ENCODE results near the gene TBC1D1. TPM values are rescaled to one million over a fixed set of nuclear protein-coding genes. Genes with fewer than 3 reads are reported as not detected.

TBC1D1 gene
- total RNA-seq, 1 experiment from 2014 or later, result 56.0 TPM

DNA sequence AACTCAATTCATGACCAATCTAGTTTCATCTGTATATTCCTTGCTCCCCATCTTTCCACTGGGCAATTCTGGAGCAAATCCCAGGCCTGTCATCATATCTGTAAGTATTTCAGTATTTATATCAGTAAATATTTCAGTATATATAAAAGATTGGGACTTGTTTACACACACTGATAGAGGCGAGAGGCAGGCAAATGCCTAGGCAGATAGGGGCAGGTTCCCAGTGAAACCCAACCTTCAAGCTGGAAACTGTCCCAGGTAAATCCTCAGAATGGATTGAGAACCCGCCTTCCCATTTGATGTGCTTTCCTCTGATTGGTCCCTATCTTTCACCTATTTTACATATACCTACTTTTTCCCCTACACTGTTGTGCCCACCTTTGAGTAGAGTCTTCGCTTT is 23.8 kb upstream of the TBC1D1 start:
- H3K36me3 ChIP-seq (ENCODE audit: control insufficient read depth, insufficient read depth, low read length), result no peaks in the 10 kb centered on the region
- ChIA-PET POLR2A (no interaction called here), CTCF (no interaction called here)
- DNase-seq (ENCODE audit: low read depth, low spot score) (no peak), ATAC-seq (no peak)
- in situ Hi-C loops (cut with HindIII; ENCODE audit: low pct_unique_long_range_greater_than_20kb, low sequenced_read_pairs) (no loop called here), intact Hi-C loops (cut with micrococcal nuclease; ENCODE audit: unreplicated experiment) (no loop called here)
- H3K27ac ChIP-seq (ENCODE audit: low read length), result no peak overlapping the region
- no peaks in the 10 kb centered on the region for H3K27me3 ChIP-seq (ENCODE audit: control insufficient read depth, insufficient read depth, low read length)
- H3K9me3 ChIP-seq (ENCODE audit: control insufficient read depth, insufficient read depth, low read depth, low read length), result no peaks in the 10 kb centered on the region
- H3K4me1 ChIP-seq (ENCODE audit: control insufficient read depth, insufficient read depth, low read length), result no peaks in the 10 kb centered on the region
- no peak overlapping the region for H3K4me3 ChIP-seq (ENCODE audit: low read depth in 2 of 2, low read length in 2 of 2)
- BruUV-seq (replicated peaks), result no TSS peak
- TF ChIP-seq, protein P1, sequence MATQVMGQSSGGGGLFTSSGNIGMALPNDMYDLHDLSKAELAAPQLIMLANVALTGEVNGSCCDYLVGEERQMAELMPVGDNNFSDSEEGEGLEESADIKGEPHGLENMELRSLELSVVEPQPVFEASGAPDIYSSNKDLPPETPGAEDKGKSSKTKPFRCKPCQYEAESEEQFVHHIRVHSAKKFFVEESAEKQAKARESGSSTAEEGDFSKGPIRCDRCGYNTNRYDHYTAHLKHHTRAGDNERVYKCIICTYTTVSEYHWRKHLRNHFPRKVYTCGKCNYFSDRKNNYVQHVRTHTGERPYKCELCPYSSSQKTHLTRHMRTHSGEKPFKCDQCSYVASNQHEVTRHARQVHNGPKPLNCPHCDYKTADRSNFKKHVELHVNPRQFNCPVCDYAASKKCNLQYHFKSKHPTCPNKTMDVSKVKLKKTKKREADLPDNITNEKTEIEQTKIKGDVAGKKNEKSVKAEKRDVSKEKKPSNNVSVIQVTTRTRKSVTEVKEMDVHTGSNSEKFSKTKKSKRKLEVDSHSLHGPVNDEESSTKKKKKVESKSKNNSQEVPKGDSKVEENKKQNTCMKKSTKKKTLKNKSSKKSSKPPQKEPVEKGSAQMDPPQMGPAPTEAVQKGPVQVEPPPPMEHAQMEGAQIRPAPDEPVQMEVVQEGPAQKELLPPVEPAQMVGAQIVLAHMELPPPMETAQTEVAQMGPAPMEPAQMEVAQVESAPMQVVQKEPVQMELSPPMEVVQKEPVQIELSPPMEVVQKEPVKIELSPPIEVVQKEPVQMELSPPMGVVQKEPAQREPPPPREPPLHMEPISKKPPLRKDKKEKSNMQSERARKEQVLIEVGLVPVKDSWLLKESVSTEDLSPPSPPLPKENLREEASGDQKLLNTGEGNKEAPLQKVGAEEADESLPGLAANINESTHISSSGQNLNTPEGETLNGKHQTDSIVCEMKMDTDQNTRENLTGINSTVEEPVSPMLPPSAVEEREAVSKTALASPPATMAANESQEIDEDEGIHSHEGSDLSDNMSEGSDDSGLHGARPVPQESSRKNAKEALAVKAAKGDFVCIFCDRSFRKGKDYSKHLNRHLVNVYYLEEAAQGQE (IDR thresholded peaks at IDR 0.05; ENCODE audit: insufficient read depth in 1 of 2, low read depth in 2 of 2, low read length in 1 of 2), result no peak
- TF ChIP-seq SIN3A (IDR thresholded peaks at IDR 0.05; ENCODE audit: borderline replicate concordance, insufficient read depth, low read depth, low read length) (no peak), POLR2AphosphoS5 (IDR thresholded peaks at IDR 0.05; ENCODE audit: low read depth, low read length) (no peak), TCF7L2 (IDR thresholded peaks at IDR 0.05; ENCODE audit: low read depth, low read length) (no peak)
- TF ChIP-seq, protein P2, sequence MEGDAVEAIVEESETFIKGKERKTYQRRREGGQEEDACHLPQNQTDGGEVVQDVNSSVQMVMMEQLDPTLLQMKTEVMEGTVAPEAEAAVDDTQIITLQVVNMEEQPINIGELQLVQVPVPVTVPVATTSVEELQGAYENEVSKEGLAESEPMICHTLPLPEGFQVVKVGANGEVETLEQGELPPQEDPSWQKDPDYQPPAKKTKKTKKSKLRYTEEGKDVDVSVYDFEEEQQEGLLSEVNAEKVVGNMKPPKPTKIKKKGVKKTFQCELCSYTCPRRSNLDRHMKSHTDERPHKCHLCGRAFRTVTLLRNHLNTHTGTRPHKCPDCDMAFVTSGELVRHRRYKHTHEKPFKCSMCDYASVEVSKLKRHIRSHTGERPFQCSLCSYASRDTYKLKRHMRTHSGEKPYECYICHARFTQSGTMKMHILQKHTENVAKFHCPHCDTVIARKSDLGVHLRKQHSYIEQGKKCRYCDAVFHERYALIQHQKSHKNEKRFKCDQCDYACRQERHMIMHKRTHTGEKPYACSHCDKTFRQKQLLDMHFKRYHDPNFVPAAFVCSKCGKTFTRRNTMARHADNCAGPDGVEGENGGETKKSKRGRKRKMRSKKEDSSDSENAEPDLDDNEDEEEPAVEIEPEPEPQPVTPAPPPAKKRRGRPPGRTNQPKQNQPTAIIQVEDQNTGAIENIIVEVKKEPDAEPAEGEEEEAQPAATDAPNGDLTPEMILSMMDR (IDR thresholded peaks at IDR 0.05), result no peak

DNA sequence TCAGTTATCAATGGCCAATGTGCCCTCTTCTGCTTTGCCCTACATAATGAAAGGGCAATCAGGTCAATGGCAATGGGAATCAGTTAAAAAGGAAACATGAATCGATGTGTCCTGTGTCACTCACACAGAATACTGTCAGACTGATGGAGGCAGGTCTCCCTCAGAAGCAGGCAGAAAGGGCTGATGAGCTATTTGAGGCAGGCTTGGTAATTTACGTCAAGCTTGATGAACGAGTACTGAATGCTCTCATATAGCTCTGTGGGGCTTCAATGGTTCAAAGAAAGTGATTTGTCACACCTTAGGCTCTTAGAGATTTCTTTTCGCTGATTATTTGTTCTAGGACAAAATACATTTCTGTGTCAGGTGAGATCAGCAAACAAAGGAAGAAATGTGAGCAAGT is 22.6 kb upstream of the TBC1D1 start:
- in situ Hi-C loops (cut with HindIII; ENCODE audit: low pct_unique_long_range_greater_than_20kb, low sequenced_read_pairs), result no loop called here
- ATAC-seq, result no peak
- H3K4me1 ChIP-seq (ENCODE audit: control insufficient read depth, insufficient read depth, low read length), result no peaks in the 10 kb centered on the region
- POLR2A ChIA-PET, result no interaction called here
- no peaks in the 10 kb centered on the region for H3K27me3 ChIP-seq (ENCODE audit: control insufficient read depth, insufficient read depth, low read length)
- H3K27ac ChIP-seq (ENCODE audit: low read length), result no peak overlapping the region
- no peak for DNase-seq (ENCODE audit: low read depth, low spot score)
- H3K36me3 ChIP-seq (ENCODE audit: control insufficient read depth, insufficient read depth, low read length), result no peaks in the 10 kb centered on the region
- H3K9me3 ChIP-seq (ENCODE audit: control insufficient read depth, insufficient read depth, low read depth, low read length), result no peaks in the 10 kb centered on the region
- no TSS peak for BruUV-seq (replicated peaks)
- intact Hi-C loops (cut with micrococcal nuclease; ENCODE audit: unreplicated experiment), result no loop called here
- CTCF ChIA-PET, result no interaction called here
- no peak overlapping the region for H3K4me3 ChIP-seq (ENCODE audit: low read depth in 2 of 2, low read length in 2 of 2)
- TF ChIP-seq TCF7L2 (IDR thresholded peaks at IDR 0.05; ENCODE audit: low read depth, low read length), result no peak
- TF ChIP-seq, protein P2 (IDR thresholded peaks at IDR 0.05), result no peak
- TF ChIP-seq, protein P1 (IDR thresholded peaks at IDR 0.05; ENCODE audit: insufficient read depth in 1 of 2, low read depth in 2 of 2, low read length in 1 of 2), result no peak
- TF ChIP-seq SIN3A (IDR thresholded peaks at IDR 0.05; ENCODE audit: borderline replicate concordance, insufficient read depth, low read depth, low read length), result no peak
- TF ChIP-seq POLR2AphosphoS5 (IDR thresholded peaks at IDR 0.05; ENCODE audit: low read depth, low read length), result no peak
